ENCODE results near the gene PRPF8.

The PRPF8 gene

GRCh38 chr17:1636732-1637285, 47.9 kb downstream of the PRPF8 start:
- TF ChIP-seq CTCF (conservative IDR thresholded peaks at IDR 0.05), result no peak
- no peak overlapping the region for H3K27ac ChIP-seq

- TF ChIP-seq CTCF (conservative IDR thresholded peaks at IDR 0.05), result no peak
- no peak overlapping the region for H3K27ac ChIP-seq
These were observed 48.8 kb downstream of the PRPF8 start for GRCh38 chr17:1635675-1636465.

DNA sequence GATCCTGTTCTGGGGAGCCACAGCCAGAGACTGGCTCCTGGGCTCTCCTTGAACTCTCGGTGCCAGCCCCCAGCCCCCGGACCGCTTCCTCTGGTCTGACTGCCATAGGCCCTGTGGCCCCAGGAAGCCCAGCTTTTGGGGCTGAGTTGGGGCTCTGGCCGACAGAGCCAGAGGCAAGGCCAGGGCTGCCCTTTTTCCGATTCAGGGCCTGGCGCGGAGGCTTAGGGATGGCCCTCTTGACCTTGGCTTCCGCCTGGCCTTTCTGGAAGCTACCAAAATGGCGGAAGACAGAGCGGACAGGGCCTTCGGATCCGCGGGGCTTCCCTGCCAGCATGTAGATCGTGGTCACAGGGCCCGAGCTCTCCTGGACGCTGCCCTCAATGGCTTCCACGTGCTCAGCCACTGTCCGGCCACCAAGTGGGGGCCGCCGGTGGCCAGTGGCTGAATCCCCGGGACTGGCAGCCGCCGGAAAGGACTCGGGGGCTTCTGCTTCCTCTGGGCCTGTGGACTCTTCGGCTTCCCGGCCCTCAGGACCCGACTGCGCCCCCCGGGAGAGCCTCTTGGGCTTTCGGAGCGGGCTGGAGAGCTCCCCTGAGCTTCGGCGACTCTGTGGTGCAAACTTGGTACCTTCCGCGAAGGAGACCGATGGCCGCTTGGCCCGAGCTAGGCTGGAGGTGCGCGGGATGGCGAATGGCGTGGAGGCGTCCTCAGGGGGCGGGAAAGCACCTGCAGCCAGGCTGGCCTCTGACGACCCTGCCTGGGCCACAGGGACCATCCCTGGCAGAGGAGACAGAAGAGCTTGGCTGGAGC, 49.6 kb downstream of the PRPF8 start:
- TF ChIP-seq CTCF (conservative IDR thresholded peaks at IDR 0.05), result no peak

GRCh38 chr17:1630662-1631061, 54.0 kb downstream of the PRPF8 start:
- TF ChIP-seq CTCF (conservative IDR thresholded peaks at IDR 0.05), result no peak
- H3K27ac ChIP-seq, result no peak overlapping the region

More for the DNA sequence above, 49.6 kb downstream of the PRPF8 start:
- H3K27ac ChIP-seq, result no peak overlapping the region

DNA sequence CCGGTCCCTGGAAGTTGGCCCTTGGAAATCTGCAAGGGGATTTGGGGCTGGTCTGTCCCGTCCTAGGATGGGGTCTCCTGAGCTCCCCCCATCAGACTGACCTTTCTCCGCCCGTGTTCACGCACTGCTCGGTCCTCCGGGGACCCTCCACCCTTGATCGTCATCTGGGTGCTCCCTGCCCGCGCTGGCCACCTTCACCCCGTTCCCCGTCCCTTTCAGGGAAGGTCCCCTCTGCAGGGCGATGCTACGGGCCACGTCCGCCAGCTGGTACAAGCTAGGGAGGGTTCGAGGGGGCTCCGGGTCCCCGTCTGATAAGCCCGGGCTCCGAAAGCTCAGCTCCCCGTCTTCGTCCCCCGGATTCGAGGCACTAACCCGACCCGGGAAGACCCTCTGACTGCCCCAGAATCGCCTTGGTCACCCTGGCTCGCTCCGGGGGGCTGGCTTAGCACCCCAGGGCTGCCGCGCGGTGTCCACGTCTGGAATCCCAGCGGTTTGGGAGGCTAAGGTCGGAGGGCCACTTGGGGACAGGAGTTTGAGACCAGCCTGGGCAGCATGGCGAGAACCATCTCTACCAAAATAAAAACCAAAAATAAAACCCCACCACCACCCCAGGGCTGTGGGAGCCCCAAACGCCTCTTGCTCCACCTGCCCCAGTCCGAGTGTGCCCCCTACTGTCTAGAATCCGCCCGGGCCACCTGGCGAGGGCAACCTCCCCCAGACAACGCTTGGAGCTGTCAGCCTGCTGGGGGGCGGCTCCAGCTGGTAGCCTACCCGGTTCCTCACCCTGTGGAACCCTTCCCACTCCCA, 55.0 kb downstream of the PRPF8 start:
- TF ChIP-seq CTCF (conservative IDR thresholded peaks at IDR 0.05), result peak; percentile 81
- peak overlapping the region; percentile 93 for H3K27ac ChIP-seq

DNA sequence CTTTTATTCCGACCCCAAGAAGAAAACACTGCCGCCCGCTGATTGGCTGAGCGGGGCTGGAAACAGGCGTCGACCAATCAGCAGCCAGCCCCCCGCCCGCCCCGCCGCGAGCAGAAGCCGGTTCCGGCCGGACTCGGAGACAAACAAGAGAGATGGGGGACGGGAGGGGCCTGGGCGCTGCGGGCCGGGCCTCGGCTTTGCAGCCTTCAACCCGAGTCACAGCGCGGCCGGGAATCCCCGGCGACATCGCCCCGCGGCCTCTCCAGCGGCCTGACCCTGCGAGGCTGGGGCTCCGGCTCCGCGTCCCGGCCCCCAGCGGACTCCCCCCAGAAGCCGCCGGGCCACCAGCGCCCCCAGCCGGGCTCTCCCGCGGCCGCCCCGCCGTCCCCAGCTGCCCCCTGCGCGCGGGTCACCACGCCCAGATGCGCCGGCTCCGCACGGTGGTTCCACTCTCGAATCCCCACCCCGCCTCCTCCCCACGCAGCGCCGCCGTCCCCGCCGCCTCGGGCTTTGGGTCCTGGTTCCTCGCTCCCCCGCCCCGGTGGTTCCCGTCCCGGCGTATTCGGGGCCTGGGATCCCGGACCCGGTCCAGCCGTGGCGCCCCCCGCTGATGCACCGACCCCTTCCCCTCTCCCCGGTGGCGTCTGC, 55.7 kb downstream of the PRPF8 start:
- H3K27ac ChIP-seq, result peak overlapping the region; percentile 93
- TF ChIP-seq CTCF (conservative IDR thresholded peaks at IDR 0.05), result peak; percentile 68
